ENCODE data around the gene FHIT.

Gene FHIT

GRCh38 chr3:60531759-60532158 is 719.5 kb downstream of the FHIT start:
- DNase-seq: no peak

GRCh38 chr3:60528651-60529050 is 722.6 kb downstream of the FHIT start:
- DNase-seq: no peak

GRCh38 chr3:60523536-60523935 is 727.7 kb downstream of the FHIT start:
- no peak for DNase-seq

GRCh38 chr3:60517134-60517533 is 734.1 kb downstream of the FHIT start:
- no peak for DNase-seq

- DNase-seq: no peak
Measured at GRCh38 chr3:60514866-60515265, 736.4 kb downstream of the FHIT start.

GRCh38 chr3:60514085-60514649 is 737.1 kb downstream of the FHIT start:
- no peak for DNase-seq

- DNase-seq: no peak
Measured at GRCh38 chr3:60513241-60513640, 738.0 kb downstream of the FHIT start.

GRCh38 chr3:60512506-60512905 is 738.7 kb downstream of the FHIT start:
- DNase-seq: no peak

GRCh38 chr3:60509471-60509870 is 741.8 kb downstream of the FHIT start:
- DNase-seq: no peak

GRCh38 chr3:60504827-60505457 is 746.3 kb downstream of the FHIT start:
- DNase-seq: no peak

GRCh38 chr3:60501314-60501713 is 749.9 kb downstream of the FHIT start:
- no peak for DNase-seq

GRCh38 chr3:60497902-60498301 is 753.4 kb downstream of the FHIT start:
- DNase-seq: no peak

GRCh38 chr3:60490992-60491391 is 760.3 kb downstream of the FHIT start:
- DNase-seq: no peak

GRCh38 chr3:60475096-60475495 is 776.2 kb downstream of the FHIT start:
- no peak for DNase-seq

GRCh38 chr3:60469481-60469880 is 781.8 kb downstream of the FHIT start:
- DNase-seq: no peak

- DNase-seq: no peak
Measured at GRCh38 chr3:60463685-60464084, 787.6 kb downstream of the FHIT start.

- DNase-seq: no peak
Measured at GRCh38 chr3:60461267-60461666, 790.0 kb downstream of the FHIT start.

- DNase-seq: no peak
Measured at GRCh38 chr3:60456180-60456579, 795.1 kb downstream of the FHIT start.

GRCh38 chr3:60453326-60453725 is 797.9 kb downstream of the FHIT start:
- no peak for DNase-seq

- no peak for DNase-seq
Measured at GRCh38 chr3:60448696-60449095, 802.6 kb downstream of the FHIT start.

GRCh38 chr3:60445446-60445845 is 805.8 kb downstream of the FHIT start:
- no peak for DNase-seq

GRCh38 chr3:60444898-60445437 is 806.3 kb downstream of the FHIT start:
- DNase-seq: no peak

GRCh38 chr3:60440869-60441268 is 810.4 kb downstream of the FHIT start:
- DNase-seq: no peak

- no peak for DNase-seq
Measured at GRCh38 chr3:60435941-60436650, 815.2 kb downstream of the FHIT start.
